GM10847 (cell line): ENCODE measurements around the gene TF.

ENCODE experiments used
- POLR2A ChIP-seq: IDR thresholded peaks from 2 replicates; pipeline ENCODE4 v1.6.1; 2011; ENCODE audit not compliant: insufficient read length; ENCODE audit errors: extremely low read depth

The TF gene

DNA sequence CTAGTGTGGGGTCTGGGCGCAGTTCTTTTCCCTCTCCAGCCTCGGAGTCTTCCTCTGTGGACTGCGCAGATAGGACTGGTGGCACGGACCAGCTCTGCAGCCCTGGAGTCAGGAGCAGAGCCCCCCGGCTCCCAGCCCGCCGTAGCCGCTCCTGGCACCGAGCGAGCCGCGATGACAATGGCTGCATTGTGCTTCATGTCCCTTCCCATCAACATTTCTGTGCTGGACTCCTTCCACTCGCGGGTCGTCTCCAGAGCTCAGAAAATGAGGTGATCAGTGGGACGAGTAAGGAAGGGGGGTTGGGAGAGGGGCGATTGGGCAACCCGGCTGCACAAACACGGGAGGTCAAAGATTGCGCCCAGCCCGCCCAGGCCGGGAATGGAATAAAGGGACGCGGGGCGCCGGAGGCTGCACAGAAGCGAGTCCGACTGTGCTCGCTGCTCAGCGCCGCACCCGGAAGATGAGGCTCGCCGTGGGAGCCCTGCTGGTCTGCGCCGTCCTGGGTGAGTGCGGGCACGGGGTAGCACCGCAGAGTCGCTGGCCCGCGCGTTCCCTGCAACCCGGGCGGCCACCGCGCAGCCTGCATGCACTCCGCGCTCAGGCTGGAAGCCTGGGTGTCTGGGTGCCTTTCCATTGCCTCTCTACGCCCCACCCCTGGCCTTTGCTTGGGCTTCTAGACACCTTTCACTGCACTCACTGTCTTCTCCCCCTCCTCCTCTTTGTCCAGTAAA, at the start of gene TF:
TSS of gene TF (plus strand) at position 413 of the 731 bp plus-strand sequence. CDS start at position 461, 48 bp downstream.
- no peak for TF ChIP-seq POLR2A

DNA sequence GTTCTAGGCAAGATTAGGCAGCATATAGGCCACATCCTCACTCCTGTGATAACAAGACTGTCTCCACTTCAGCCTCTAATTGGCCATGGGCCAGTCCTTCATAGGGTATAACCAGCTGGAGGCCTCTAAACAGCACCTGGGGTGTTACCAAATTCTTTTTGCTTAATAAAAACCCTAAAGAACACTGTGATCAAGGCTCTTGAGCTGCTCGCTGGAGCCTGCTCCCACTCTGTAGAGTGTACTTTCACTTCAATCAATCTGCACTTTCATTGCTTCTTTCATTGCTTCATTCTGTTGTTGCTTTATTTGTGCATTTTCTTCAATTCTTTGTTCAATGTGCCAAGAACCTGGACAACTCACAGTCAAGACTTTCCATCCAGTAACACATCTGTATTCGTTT, 48.2 kb upstream of the TF start:
- TF ChIP-seq POLR2A = no peak

DNA sequence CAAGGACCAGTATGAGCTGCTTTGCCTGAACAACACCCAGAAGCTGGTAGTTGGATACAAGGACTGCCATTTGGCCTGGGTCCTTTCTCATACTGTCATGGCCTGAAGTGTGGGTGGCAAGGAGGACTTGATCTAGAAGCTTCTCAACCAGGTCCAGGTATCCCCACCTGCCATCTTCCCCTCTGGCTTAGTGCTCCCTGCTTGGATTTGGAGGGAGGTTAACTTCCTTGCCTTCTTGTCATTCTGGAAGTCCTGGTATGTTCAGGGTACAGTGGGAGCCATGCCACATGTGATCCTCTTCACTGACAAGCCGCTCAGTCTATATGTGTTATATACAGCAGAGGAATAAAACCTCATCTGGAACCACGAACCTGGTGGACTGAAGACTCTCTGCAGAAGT, 46.7 kb upstream of the TF start:
- no peak for TF ChIP-seq POLR2A

DNA sequence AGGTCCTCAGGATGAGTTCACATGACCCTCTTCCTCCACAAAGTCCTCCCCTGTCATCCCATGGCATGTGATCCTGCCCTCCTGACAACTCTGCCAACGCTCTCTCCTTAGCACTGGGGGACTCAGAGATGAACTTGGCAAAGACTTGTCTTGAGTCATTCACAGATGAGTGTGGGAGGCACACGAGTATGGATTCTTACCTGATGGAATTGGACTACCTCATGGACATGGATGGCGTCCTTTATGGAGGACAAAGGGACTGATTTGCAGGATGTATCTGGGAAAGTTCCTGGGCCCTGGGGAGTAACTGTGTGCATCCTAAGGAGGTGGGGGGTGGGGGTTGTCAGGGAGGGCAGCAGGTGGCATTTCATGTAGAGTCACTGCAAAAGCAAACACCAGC, 46.3 kb upstream of the TF start:
- TF ChIP-seq POLR2A = no peak

DNA sequence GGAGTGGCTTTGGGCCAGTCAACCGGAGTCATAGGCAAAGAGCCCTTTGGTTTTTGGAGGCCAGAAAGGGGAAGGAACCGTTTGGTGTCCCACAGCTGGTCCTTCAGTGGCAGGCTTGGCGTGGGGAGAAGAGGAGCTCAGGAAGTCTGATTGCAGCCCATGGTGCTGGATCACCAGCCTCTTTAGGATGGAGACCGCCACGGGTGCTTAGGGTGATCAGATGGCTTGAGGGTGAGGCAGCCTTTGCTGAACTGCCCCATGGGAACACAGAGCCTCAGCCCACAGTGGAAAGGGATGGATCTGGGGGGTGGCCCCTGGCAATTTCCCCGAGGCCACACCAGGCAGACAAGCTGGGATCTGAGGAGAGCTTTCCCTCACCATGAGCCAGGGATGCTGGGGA, 45.8 kb upstream of the TF start:
- TF ChIP-seq POLR2A = no peak

DNA sequence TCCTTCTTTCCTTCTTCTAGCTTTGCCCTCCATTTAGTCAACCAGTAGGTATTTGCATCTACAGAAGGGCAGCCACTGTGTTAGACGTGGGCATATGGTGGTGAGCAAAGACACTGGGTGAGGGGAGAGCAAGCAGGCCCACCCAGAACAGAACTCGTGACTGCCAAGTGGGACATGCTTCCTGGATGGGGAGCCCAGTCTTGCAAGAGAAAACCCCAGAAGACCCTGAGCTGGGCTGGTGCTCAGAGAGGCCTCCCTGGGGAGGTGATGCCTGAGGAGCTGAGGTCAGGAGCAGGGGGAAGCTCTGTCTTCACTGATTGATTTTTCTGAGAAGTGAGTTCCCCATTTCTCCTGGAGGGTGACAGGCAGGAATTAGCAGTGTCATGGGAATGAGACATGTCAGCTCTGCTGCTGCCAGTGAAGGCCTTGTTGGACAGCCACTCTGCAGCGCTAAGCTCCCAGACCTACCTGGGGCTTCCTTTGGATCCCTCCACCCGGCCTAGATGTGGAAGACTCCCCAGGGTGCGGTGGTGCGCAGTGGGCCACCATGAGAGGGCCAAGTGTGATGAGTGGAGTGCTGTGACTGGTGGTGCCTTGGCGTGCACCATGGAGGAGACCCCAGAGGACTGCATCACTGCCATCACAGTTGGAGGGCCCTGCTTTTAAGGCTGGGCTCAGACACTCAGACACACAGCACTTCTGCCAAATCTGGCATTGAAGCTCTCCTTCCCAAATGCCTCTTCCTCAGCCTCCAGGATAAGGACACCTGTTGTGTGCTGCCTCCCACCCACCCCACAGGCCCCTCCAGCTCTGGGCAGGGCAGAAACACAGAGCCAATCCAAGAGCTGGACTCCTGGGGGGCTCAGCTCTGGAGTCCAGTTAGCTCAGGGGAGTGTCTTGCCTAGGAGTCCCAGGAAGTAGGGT, 44.5 kb upstream of the TF start:
- no peak for TF ChIP-seq POLR2A

DNA sequence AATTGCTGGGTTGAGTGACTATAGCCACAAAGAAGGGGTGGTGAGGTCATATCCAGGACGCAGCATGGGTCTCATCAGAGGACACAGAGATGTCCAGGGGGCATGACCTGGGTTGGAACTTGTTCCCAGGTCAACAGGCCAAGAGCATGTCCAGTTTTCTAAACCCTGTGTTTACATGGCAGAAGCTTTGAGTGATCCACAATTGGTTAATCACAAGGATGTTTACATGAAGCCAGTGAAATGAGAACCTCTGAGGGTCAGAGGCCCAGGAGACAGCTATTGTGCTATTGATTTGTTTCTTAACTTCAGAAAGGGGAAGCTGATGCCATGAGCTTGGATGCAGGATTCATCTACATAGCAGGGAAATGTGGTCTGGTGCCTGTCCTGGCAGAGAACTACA, 42.3 kb upstream of the TF start:
- TF ChIP-seq POLR2A = no peak

DNA sequence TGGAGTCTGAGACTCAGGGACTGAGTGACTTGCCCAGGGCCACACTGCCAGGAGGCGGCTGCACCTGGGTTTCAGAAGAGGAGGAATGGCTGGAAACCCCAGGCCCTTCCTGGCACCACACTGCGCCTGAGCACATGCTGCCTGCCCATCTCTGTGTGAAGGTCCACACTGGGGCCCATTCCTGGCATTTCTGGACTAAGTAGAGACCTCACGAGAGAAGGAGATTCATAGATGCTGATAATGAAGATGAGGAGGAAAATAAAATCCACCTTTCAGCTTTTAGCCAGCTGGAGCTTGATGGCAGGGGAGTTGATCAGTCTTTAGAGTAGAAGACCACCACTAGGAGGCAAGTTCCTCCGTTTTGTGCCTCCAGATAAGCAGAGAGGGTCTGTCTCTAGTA, 40.2 kb upstream of the TF start:
- no peak for TF ChIP-seq POLR2A

DNA sequence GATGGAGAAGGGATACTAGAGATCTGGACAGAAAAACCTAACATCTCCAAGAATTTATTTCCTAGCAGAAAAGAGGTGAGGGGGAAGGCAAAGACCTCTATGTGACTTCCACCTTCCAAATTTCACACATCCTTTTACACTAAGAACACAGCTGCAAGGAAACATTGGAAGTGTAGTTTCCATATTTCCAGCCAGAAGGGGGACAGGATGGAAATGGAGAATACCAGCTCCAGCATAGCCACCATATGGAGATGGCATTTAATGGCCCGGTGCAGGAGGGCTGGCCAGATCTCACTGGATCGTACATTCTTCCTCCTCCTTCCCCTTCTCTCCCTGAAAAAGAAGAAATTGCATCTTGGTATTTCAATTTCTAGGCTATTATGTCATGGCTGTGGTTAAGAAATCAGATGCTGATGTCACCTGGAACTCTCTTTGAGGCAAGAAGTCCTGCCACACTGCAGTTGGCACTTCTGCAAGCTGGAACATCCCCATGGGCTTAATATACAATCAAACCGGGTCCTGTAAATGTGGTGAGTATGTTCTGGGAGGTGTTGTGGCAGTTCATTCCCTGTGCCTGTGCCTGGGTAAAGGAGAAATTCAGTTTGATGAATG, 36.9 kb upstream of the TF start:
- no peak for TF ChIP-seq POLR2A

DNA sequence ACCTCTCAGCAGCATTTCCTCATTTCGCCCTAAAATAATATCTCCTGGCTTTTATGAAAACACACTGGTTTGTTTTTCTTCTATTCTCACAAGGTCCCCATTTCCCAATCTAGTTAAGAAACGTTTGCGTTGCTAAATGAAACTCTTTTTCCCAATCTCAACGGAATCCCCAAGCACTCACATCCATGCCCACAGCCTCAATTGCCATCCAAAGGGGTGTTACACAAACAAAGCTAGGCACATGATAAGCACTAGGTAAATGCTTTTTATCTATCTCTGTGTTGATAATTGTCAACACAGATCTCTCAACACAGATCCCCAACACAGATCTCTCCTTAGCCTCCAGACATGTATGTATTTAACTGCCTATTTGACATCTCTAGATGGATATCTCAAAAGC, 35.2 kb upstream of the TF start:
- TF ChIP-seq POLR2A = no peak

DNA sequence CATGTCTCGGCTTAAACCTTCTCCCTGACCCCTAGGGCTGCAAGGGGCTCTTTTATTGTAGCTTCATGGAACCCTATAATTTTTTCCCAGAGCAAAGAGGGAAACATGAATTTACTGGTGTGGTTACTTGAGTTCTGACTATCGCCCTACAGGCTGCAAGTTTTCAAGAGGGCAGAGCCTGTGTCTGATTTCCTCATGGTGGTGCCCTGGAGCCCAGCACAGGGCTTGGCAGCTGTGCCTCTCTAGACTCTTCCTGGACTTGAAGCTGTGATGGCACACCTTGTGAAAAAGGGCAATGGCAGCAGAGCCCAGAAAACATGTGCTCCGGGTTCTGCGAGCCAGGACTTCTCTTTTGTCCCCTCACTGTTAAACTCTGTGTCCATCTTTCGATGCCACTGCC, 34.2 kb upstream of the TF start:
- no peak for TF ChIP-seq POLR2A

DNA sequence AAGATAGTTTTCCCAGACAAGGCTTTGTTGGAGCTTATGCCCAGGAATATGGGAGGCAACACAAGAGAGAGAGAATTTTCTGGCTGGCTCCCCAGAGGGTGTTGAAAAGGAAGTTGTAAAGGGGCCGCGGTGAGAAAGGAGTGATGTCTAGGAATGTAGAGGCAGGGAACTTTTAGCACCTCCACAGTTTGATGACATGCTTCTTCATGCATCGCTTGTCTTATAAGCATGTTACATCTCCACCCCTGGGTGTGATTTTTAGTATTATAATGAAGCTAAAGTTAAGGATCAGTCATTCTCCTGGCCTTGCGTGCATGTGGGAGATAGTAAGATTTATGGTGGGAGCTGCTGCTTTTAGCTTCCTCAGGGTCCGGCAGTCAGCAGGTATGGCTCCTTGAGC, 32.8 kb upstream of the TF start:
- TF ChIP-seq POLR2A = no peak

DNA sequence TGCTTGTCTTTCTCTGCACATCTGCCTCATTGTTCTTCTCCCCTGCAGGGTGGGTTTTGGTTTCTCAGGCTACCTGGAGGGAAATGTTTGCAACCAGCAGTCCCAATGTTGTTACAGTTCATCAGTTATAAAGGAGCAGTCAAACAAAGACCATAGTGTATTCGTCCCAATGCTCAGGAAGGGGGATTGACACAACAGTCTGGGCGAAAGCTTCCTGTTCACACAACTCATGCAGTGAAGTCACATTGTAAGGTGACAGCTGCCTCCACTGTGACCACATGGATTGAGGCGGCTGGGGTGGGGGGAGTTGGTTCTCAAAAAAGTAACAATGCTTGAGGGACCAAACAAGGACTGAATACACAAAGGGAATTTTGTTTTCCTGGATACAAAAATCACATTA, 28.8 kb upstream of the TF start:
- TF ChIP-seq POLR2A = no peak

DNA sequence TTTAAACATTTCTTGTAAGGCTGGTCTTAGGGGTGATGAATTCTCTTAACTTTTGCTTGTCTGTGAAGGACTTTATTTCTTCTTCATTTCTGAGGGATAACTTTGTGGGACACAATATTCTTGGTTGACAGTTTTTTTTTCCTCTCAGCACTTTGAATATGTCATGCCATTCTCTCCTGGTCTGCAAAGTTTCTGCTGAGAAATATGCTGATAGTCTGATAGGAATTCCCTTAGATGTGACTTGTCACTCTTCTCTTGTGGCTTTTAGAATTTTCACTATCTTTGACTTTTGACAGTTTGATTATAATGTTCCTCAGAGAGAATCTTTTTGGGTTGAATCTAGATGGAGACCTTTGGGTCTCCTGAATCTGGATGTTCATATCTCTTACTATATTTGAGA, 23.3 kb upstream of the TF start:
- TF ChIP-seq POLR2A = no peak

DNA sequence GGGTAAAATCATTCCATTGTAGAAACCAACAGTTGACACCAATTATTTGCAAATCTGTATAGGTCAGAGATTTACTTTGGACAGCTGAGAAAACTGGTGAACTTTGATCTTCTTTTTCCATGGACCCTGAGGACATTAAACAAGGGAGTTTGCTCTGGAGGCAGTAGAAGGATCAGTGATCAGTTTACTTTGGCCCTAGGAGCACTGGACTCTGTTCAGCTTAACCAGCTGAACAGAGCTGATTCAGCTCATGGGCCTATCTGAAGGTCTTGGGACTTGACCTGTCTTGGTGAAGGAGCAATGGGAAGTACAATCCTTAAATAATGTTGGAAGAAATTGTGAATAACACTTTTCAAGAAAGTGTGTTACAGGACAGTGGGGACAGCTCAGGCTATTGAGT, 15.2 kb upstream of the TF start:
- TF ChIP-seq POLR2A = no peak

DNA sequence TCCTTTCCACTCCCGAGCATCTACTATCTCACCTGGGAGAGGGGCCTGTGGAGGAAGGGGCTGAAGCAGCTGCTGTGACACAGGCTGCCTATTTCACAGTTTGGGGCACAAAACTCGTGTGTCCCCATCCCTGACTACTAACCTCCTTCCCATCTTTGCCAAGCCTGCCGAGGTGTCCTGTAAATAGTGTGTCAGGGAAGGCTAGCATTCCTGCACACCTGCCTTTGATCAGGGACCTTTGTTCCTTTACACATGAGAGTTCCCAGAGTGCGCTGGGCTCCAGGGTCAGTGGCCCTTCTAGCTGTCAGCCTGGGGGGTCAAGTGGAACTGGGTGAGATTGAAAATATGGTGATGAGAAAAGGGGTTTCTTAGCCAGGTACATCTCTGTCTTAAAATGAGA, 13.0 kb upstream of the TF start:
- no peak for TF ChIP-seq POLR2A
